Neural cell (in vitro differentiated cells): ENCODE measurements around the gene ZDHHC14.

Experiments
- EZH2 ChIP-seq: fragments of 200-600, 300-800 bp; shearing (Covaris generic), sonication (generic); IDR thresholded peaks from 2 replicates; pipeline ENCODE4 v1.6.1; 2014; ENCODE audit warnings: antibody characterized with exemption, low read length, borderline replicate concordance, mild to moderate bottlenecking; ENCODE audit not compliant: insufficient read depth, poor library complexity, severe bottlenecking
- POLR2AphosphoS5 ChIP-seq: IDR thresholded peaks from 2 replicates; pipeline ENCODE4 v1.6.1; 2012
- RAD21 ChIP-seq: fragments of 450-650 bp; conservative IDR thresholded peaks from 2 replicates; pipeline ENCODE4 v1.6.1; 2014; ENCODE audit warnings: antibody characterized with exemption, mild to moderate bottlenecking, moderate library complexity
- TAF1 ChIP-seq: IDR thresholded peaks from 2 replicates; pipeline ENCODE4 v1.6.1; 2012; ENCODE audit warnings: low read depth
- TF ChIP-seq, protein P1 (sequence below): fragments of 450-650 bp; IDR thresholded peaks from 2 replicates; pipeline ENCODE4 v1.5.1; 2014; ENCODE audit warnings: antibody characterized with exemption, mild to moderate bottlenecking, moderate library complexity; ENCODE audit not compliant: poor library complexity, severe bottlenecking
- TF ChIP-seq, protein P2 (sequence below): IDR thresholded peaks from 2 replicates; pipeline ENCODE4 v1.6.1; 2012; ENCODE audit warnings: borderline replicate concordance

DNA sequence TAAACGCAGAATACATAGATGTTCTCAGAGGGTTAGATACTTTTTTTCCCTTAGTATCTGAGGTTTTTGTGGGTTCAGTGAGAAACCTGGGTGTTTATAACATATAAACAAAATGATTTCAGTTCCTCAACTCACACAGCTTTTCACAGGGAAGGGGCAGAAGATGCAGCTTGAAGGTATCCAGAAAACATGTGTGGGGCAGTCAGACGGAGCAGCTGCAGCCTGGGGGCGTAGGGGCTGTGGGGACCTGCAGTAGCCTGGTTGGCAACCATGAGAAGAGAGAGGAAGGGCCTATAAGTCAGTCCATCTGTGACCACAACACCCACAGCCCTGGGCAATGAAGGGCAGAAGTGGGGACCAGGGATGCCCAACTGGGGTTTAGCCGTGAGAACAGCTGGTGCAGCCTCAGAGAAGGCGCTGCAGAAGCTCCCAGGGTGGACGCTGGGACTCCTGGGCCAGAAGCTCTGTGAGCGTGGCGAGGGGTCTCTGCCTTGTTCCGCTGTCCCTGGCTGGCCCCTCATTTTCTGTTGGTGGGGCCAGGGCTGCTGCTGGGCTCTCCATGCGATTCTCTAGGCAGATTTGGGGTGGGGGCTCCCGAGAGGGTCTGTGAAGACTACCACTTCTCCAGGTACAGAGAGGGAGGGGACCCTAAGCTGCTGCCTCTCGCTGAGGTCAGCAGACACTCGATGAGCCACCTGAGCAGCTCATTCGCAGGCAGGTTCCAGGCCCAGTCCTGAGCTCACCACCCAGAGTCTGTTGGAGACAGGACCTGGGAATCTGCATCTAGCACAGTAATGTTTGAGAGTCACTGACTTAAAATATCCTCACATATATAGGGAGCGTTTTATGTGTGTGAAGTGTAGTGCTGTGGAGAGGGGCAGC is 181.2 kb downstream of the ZDHHC14 start:
- TF ChIP-seq, protein P1, sequence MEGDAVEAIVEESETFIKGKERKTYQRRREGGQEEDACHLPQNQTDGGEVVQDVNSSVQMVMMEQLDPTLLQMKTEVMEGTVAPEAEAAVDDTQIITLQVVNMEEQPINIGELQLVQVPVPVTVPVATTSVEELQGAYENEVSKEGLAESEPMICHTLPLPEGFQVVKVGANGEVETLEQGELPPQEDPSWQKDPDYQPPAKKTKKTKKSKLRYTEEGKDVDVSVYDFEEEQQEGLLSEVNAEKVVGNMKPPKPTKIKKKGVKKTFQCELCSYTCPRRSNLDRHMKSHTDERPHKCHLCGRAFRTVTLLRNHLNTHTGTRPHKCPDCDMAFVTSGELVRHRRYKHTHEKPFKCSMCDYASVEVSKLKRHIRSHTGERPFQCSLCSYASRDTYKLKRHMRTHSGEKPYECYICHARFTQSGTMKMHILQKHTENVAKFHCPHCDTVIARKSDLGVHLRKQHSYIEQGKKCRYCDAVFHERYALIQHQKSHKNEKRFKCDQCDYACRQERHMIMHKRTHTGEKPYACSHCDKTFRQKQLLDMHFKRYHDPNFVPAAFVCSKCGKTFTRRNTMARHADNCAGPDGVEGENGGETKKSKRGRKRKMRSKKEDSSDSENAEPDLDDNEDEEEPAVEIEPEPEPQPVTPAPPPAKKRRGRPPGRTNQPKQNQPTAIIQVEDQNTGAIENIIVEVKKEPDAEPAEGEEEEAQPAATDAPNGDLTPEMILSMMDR = no peak
- TF ChIP-seq POLR2AphosphoS5 (no peak), TAF1 (no peak), RAD21 (no peak), EZH2 (no peak)
- TF ChIP-seq, protein P2, sequence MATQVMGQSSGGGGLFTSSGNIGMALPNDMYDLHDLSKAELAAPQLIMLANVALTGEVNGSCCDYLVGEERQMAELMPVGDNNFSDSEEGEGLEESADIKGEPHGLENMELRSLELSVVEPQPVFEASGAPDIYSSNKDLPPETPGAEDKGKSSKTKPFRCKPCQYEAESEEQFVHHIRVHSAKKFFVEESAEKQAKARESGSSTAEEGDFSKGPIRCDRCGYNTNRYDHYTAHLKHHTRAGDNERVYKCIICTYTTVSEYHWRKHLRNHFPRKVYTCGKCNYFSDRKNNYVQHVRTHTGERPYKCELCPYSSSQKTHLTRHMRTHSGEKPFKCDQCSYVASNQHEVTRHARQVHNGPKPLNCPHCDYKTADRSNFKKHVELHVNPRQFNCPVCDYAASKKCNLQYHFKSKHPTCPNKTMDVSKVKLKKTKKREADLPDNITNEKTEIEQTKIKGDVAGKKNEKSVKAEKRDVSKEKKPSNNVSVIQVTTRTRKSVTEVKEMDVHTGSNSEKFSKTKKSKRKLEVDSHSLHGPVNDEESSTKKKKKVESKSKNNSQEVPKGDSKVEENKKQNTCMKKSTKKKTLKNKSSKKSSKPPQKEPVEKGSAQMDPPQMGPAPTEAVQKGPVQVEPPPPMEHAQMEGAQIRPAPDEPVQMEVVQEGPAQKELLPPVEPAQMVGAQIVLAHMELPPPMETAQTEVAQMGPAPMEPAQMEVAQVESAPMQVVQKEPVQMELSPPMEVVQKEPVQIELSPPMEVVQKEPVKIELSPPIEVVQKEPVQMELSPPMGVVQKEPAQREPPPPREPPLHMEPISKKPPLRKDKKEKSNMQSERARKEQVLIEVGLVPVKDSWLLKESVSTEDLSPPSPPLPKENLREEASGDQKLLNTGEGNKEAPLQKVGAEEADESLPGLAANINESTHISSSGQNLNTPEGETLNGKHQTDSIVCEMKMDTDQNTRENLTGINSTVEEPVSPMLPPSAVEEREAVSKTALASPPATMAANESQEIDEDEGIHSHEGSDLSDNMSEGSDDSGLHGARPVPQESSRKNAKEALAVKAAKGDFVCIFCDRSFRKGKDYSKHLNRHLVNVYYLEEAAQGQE = no peak
